ENCODE data around the gene KCNAB2.
A peak's percentile ranks its signal among the peaks of the same experiment; 100 is the strongest.

KCNAB2 gene

GRCh38 chr1:6124746-6125365 lies 79.2 kb downstream of the KCNAB2 start:
- no peaks in the 10 kb centered on the region for H3K79me2 ChIP-seq
- H3K36me3 ChIP-seq (ENCODE audit: control insufficient read depth, insufficient read depth, low read length), result no peaks in the 10 kb centered on the region
- no peaks in the 10 kb centered on the region for H3K27me3 ChIP-seq (ENCODE audit: control insufficient read depth, insufficient read depth, low read length)
- no peak overlapping the region for H3K4me3 ChIP-seq (ENCODE audit: low read depth, low read length)
- H2AFZ ChIP-seq, result no peak overlapping the region
- no peaks in the 10 kb centered on the region for H3K4me1 ChIP-seq
- H3K4me2 ChIP-seq (ENCODE audit: low read length), result no peak overlapping the region
- no peak for TF ChIP-seq CTCF (IDR thresholded peaks at IDR 0.05)
- H3K27ac ChIP-seq, result no peak overlapping the region
- no peaks in the 10 kb centered on the region for H3K9me3 ChIP-seq (ENCODE audit: control insufficient read depth, low read length)
- no peak overlapping the region for H3K9ac ChIP-seq

- no peaks in the 10 kb centered on the region for H3K79me2 ChIP-seq
- no peak overlapping the region for H3K9ac ChIP-seq
- no peaks in the 10 kb centered on the region for H3K36me3 ChIP-seq (ENCODE audit: control insufficient read depth, insufficient read depth, low read length)
- H3K4me1 ChIP-seq, result no peaks in the 10 kb centered on the region
- no peak overlapping the region for H2AFZ ChIP-seq
- no peak overlapping the region for H3K27ac ChIP-seq
- no peaks in the 10 kb centered on the region for H3K27me3 ChIP-seq (ENCODE audit: control insufficient read depth, insufficient read depth, low read length)
- TF ChIP-seq CTCF (IDR thresholded peaks at IDR 0.05), result no peak
- H3K4me2 ChIP-seq (ENCODE audit: low read length), result no peak overlapping the region
- no peak overlapping the region for H3K4me3 ChIP-seq (ENCODE audit: low read depth, low read length)
- no peaks in the 10 kb centered on the region for H3K9me3 ChIP-seq (ENCODE audit: control insufficient read depth, low read length)
Observed at GRCh38 chr1:6125366-6125765, 79.7 kb downstream of the KCNAB2 start.

GRCh38 chr1:6126028-6126427 lies 80.3 kb downstream of the KCNAB2 start:
- Histone ChIP-seq H3K4me1 (no peaks in the 10 kb centered on the region), H3K9me3 (ENCODE audit: control insufficient read depth, low read length) (no peaks in the 10 kb centered on the region), H3K36me3 (ENCODE audit: control insufficient read depth, insufficient read depth, low read length) (no peaks in the 10 kb centered on the region), H3K27me3 (ENCODE audit: control insufficient read depth, insufficient read depth, low read length) (no peaks in the 10 kb centered on the region), H3K27ac (no peak overlapping the region), H3K4me2 (ENCODE audit: low read length) (no peak overlapping the region), H3K9ac (no peak overlapping the region), H2AFZ (no peak overlapping the region), H3K79me2 (no peaks in the 10 kb centered on the region), H3K4me3 (ENCODE audit: low read depth, low read length) (no peak overlapping the region)
- no peak for TF ChIP-seq CTCF (IDR thresholded peaks at IDR 0.05)

GRCh38 chr1:6126521-6127067 lies 80.9 kb downstream of the KCNAB2 start:
- Histone ChIP-seq H3K9me3 (ENCODE audit: control insufficient read depth, low read length) (no peaks in the 10 kb centered on the region), H2AFZ (no peak overlapping the region), H3K36me3 (ENCODE audit: control insufficient read depth, insufficient read depth, low read length) (no peaks in the 10 kb centered on the region), H3K79me2 (no peaks in the 10 kb centered on the region), H3K4me1 (no peaks in the 10 kb centered on the region), H3K9ac (no peak overlapping the region), H3K27ac (no peak overlapping the region), H3K4me3 (ENCODE audit: low read depth, low read length) (no peak overlapping the region), H3K4me2 (ENCODE audit: low read length) (no peak overlapping the region), H3K27me3 (ENCODE audit: control insufficient read depth, insufficient read depth, low read length) (no peaks in the 10 kb centered on the region)
- TF ChIP-seq CTCF (IDR thresholded peaks at IDR 0.05), result no peak

GRCh38 chr1:6127587-6128163 lies 82.0 kb downstream of the KCNAB2 start:
- Histone ChIP-seq H3K4me3 (ENCODE audit: low read depth, low read length) (no peak overlapping the region), H3K27ac (no peak overlapping the region), H3K9ac (no peak overlapping the region), H3K36me3 (ENCODE audit: control insufficient read depth, insufficient read depth, low read length) (no peaks in the 10 kb centered on the region), H2AFZ (no peak overlapping the region), H3K79me2 (no peaks in the 10 kb centered on the region), H3K9me3 (ENCODE audit: control insufficient read depth, low read length) (no peaks in the 10 kb centered on the region), H3K4me2 (ENCODE audit: low read length) (peak overlapping the region; percentile 2), H3K27me3 (ENCODE audit: control insufficient read depth, insufficient read depth, low read length) (no peaks in the 10 kb centered on the region), H3K4me1 (no peaks in the 10 kb centered on the region)
- no peak for TF ChIP-seq CTCF (IDR thresholded peaks at IDR 0.05)

Data from parathyroid adenoma (tissue), 2 donors.